Activated naive CD4-positive, alpha-beta T cell treated with anti-CD3 and anti-CD28 coated beads, Interleukin-2, amount 50 U/mL, for 24 hours (primary cell): Measurements from ENCODE around the gene KLHL6.
"Not testable (repeated sequence)": the region's sequence is repeated elsewhere in the genome, so short reads cannot be mapped to it uniquely, and the experiment has no call there.

ENCODE experiments used
- H3K27ac Mint-ChIP-seq: one replicate; pipeline ENCODE4 v1.8.0; 2021; ENCODE audit warnings: mild to moderate bottlenecking, mixed read lengths
- H3K27me3 Mint-ChIP-seq: one replicate; pipeline ENCODE4 v1.8.0; 2021; ENCODE audit warnings: mixed read lengths
- H3K36me3 Mint-ChIP-seq: one replicate; pipeline ENCODE4 v1.8.0; 2021; ENCODE audit warnings: mixed read lengths
- H3K4me1 Mint-ChIP-seq: one replicate; pipeline ENCODE4 v1.8.0; 2021; ENCODE audit warnings: mixed read lengths
- H3K4me3 Mint-ChIP-seq: one replicate; pipeline ENCODE4 v1.8.0; 2021; ENCODE audit warnings: mild to moderate bottlenecking, mixed read lengths
- H3K9me3 Mint-ChIP-seq: one replicate; pipeline ENCODE4 v1.8.0; 2021; ENCODE audit warnings: mixed read lengths

The KLHL6 gene

GRCh38 chr3:183477801-183478456 lies 77.6 kb downstream of the KLHL6 start:
- Mint-ChIP-seq H3K4me1 (no peaks in the 10 kb centered on the region), H3K36me3 (no peaks in the 10 kb centered on the region), H3K4me3 (no peak overlapping the region), H3K9me3 (no peaks in the 10 kb centered on the region), H3K27ac (no peak overlapping the region), H3K27me3 (no peaks in the 10 kb centered on the region)

GRCh38 chr3:183475764-183476162 lies 79.7 kb downstream of the KLHL6 start:
- not testable (repeated sequence) for H3K36me3 Mint-ChIP-seq, H3K4me1 Mint-ChIP-seq, H3K27ac Mint-ChIP-seq, H3K9me3 Mint-ChIP-seq, H3K27me3 Mint-ChIP-seq, H3K4me3 Mint-ChIP-seq

GRCh38 chr3:183475016-183475763 lies 80.3 kb downstream of the KLHL6 start:
- Mint-ChIP-seq H3K27me3 (no peaks in the 10 kb centered on the region), H3K4me3 (no peak overlapping the region), H3K36me3 (no peaks in the 10 kb centered on the region), H3K9me3 (no peaks in the 10 kb centered on the region), H3K4me1 (peaks cover 2% of the 10 kb centered on the region), H3K27ac (no peak overlapping the region)

- Mint-ChIP-seq H3K27ac (no peak overlapping the region), H3K4me3 (no peak overlapping the region)
These were observed 81.5 kb downstream of the KLHL6 start for GRCh38 chr3:183473969-183474368.

GRCh38 chr3:183472155-183472554 lies 83.4 kb downstream of the KLHL6 start:
- Mint-ChIP-seq H3K4me3 (no peak overlapping the region), H3K27me3 (no peaks in the 10 kb centered on the region), H3K27ac (no peak overlapping the region), H3K4me1 (peaks cover 18% of the 10 kb centered on the region), H3K36me3 (no peaks in the 10 kb centered on the region), H3K9me3 (no peaks in the 10 kb centered on the region)

More at GRCh38 chr3:183473969-183474368, 81.5 kb downstream of the KLHL6 start:
- H3K9me3 Mint-ChIP-seq, result no peaks in the 10 kb centered on the region
- H3K27me3 Mint-ChIP-seq, result no peaks in the 10 kb centered on the region
- H3K4me1 Mint-ChIP-seq, result peaks cover 10% of the 10 kb centered on the region
- no peaks in the 10 kb centered on the region for H3K36me3 Mint-ChIP-seq

GRCh38 chr3:183468424-183468823 lies 87.1 kb downstream of the KLHL6 start:
- peak overlapping the region; percentile 14 for H3K27ac Mint-ChIP-seq
- H3K9me3 Mint-ChIP-seq, result no peaks in the 10 kb centered on the region
- no peaks in the 10 kb centered on the region for H3K36me3 Mint-ChIP-seq
- no peak overlapping the region for H3K4me3 Mint-ChIP-seq
- H3K4me1 Mint-ChIP-seq, result peaks cover 18% of the 10 kb centered on the region
- no peaks in the 10 kb centered on the region for H3K27me3 Mint-ChIP-seq

GRCh38 chr3:183466575-183466974 lies 88.9 kb downstream of the KLHL6 start:
- Mint-ChIP-seq H3K27me3 (no peaks in the 10 kb centered on the region), H3K4me3 (no peak overlapping the region), H3K27ac (no peak overlapping the region), H3K9me3 (no peaks in the 10 kb centered on the region), H3K36me3 (no peaks in the 10 kb centered on the region), H3K4me1 (peaks cover 18% of the 10 kb centered on the region)

- not testable (repeated sequence) for H3K27ac Mint-ChIP-seq, H3K27me3 Mint-ChIP-seq, H3K9me3 Mint-ChIP-seq, H3K36me3 Mint-ChIP-seq, H3K4me3 Mint-ChIP-seq
- peaks cover 18% of the 10 kb centered on the region for H3K4me1 Mint-ChIP-seq
These were observed 89.8 kb downstream of the KLHL6 start for GRCh38 chr3:183465710-183466109.

GRCh38 chr3:183464480-183464879 lies 91.0 kb downstream of the KLHL6 start:
- H3K36me3 Mint-ChIP-seq, result no peaks in the 10 kb centered on the region
- no peaks in the 10 kb centered on the region for H3K9me3 Mint-ChIP-seq
- no peak overlapping the region for H3K27ac Mint-ChIP-seq
- no peak overlapping the region for H3K4me3 Mint-ChIP-seq
- no peaks in the 10 kb centered on the region for H3K27me3 Mint-ChIP-seq
- H3K4me1 Mint-ChIP-seq, result peaks cover 13% of the 10 kb centered on the region

GRCh38 chr3:183460081-183461055 lies 95.1 kb downstream of the KLHL6 start:
- no peaks in the 10 kb centered on the region for H3K27me3 Mint-ChIP-seq
- H3K4me3 Mint-ChIP-seq, result no peak overlapping the region
- no peaks in the 10 kb centered on the region for H3K4me1 Mint-ChIP-seq
- H3K36me3 Mint-ChIP-seq, result peaks cover 1% of the 10 kb centered on the region
- H3K27ac Mint-ChIP-seq, result no peak overlapping the region
- no peaks in the 10 kb centered on the region for H3K9me3 Mint-ChIP-seq

- Mint-ChIP-seq H3K9me3 (no peaks in the 10 kb centered on the region), H3K27ac (no peak overlapping the region), H3K4me3 (no peak overlapping the region), H3K4me1 (no peaks in the 10 kb centered on the region), H3K36me3 (peaks cover 7% of the 10 kb centered on the region), H3K27me3 (no peaks in the 10 kb centered on the region)
These were observed 100.4 kb downstream of the KLHL6 start for GRCh38 chr3:183455089-183455488.

GRCh38 chr3:183454064-183454463 lies 101.4 kb downstream of the KLHL6 start:
- no peaks in the 10 kb centered on the region for H3K27me3 Mint-ChIP-seq
- H3K27ac Mint-ChIP-seq, result no peak overlapping the region
- H3K4me1 Mint-ChIP-seq, result peaks cover 1% of the 10 kb centered on the region
- H3K4me3 Mint-ChIP-seq, result no peak overlapping the region
- H3K9me3 Mint-ChIP-seq, result no peaks in the 10 kb centered on the region
- peaks cover 7% of the 10 kb centered on the region for H3K36me3 Mint-ChIP-seq

GRCh38 chr3:183449791-183450190 lies 105.7 kb downstream of the KLHL6 start:
- Mint-ChIP-seq H3K9me3 (no peaks in the 10 kb centered on the region), H3K4me1 (peaks cover 20% of the 10 kb centered on the region), H3K27ac (no peak overlapping the region), H3K27me3 (no peaks in the 10 kb centered on the region), H3K4me3 (no peak overlapping the region), H3K36me3 (peaks cover 3% of the 10 kb centered on the region)

GRCh38 chr3:183449391-183449790 lies 106.1 kb downstream of the KLHL6 start:
- Mint-ChIP-seq H3K4me1 (peaks cover 20% of the 10 kb centered on the region), H3K36me3 (peaks cover 3% of the 10 kb centered on the region), H3K9me3 (no peaks in the 10 kb centered on the region), H3K27ac (no peak overlapping the region), H3K27me3 (no peaks in the 10 kb centered on the region), H3K4me3 (no peak overlapping the region)

GRCh38 chr3:183448369-183449128 lies 107.0 kb downstream of the KLHL6 start:
- H3K27me3 Mint-ChIP-seq, result no peaks in the 10 kb centered on the region
- H3K4me3 Mint-ChIP-seq, result peak overlapping the region; percentile 95
- no peak overlapping the region for H3K27ac Mint-ChIP-seq

More at GRCh38 chr3:183448369-183449128, 107.0 kb downstream of the KLHL6 start:
- H3K9me3 Mint-ChIP-seq, result peaks cover 3% of the 10 kb centered on the region
- peaks cover 20% of the 10 kb centered on the region for H3K4me1 Mint-ChIP-seq
- peaks cover 4% of the 10 kb centered on the region for H3K36me3 Mint-ChIP-seq
